HL-60 (cell line): ENCODE results near the gene NF1.

Experiments
- GABPA ChIP-seq: IDR thresholded peaks from 2 replicates; pipeline ENCODE4 v1.6.1; 2012; ENCODE audit warnings: low read depth
- POLR2AphosphoS5 ChIP-seq: IDR thresholded peaks from 2 replicates; pipeline ENCODE4 v1.6.1; 2012; ENCODE audit warnings: low read depth
- REST ChIP-seq: IDR thresholded peaks from 2 replicates; pipeline ENCODE4 v1.6.1; 2012; ENCODE audit warnings: low read depth; ENCODE audit not compliant: insufficient replicate concordance
- SPI1 ChIP-seq: IDR thresholded peaks from 2 replicates; pipeline ENCODE4 v1.6.1; 2012; ENCODE audit warnings: low read depth, mild to moderate bottlenecking, borderline replicate concordance
- TF ChIP-seq, protein P1 (sequence below): IDR thresholded peaks from one replicate; pipeline ENCODE4 v1.5.1; 2011; ENCODE audit warnings: low read length, control low read depth, inconsistent platforms; ENCODE audit not compliant: insufficient read depth

DNA sequence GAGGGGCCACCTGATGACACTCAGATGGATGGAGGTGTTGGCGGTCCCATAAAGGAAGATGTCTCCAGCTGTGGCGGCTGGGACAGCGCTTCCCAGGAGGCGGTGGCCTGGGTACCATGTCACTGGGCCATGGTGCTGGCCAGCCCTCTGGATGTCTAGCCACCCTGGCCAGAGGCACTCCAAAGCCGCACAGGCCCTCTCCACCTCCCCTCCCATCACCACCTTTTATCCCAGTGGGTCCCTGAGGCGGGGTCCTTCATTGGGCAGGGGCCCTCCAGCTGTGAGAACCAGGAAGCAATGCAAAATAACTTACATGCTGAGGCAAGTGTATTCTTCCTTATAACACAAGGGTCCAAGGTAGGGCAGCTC lies 319.8 kb downstream of the NF1 start:
- TF ChIP-seq, protein P1, sequence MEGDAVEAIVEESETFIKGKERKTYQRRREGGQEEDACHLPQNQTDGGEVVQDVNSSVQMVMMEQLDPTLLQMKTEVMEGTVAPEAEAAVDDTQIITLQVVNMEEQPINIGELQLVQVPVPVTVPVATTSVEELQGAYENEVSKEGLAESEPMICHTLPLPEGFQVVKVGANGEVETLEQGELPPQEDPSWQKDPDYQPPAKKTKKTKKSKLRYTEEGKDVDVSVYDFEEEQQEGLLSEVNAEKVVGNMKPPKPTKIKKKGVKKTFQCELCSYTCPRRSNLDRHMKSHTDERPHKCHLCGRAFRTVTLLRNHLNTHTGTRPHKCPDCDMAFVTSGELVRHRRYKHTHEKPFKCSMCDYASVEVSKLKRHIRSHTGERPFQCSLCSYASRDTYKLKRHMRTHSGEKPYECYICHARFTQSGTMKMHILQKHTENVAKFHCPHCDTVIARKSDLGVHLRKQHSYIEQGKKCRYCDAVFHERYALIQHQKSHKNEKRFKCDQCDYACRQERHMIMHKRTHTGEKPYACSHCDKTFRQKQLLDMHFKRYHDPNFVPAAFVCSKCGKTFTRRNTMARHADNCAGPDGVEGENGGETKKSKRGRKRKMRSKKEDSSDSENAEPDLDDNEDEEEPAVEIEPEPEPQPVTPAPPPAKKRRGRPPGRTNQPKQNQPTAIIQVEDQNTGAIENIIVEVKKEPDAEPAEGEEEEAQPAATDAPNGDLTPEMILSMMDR = no peak
- TF ChIP-seq REST (no peak), GABPA (no peak), POLR2AphosphoS5 (no peak), SPI1 (no peak)
